ENCODE measurements around the gene GBP3. TPM values are rescaled to one million over a fixed set of nuclear protein-coding genes. Genes with fewer than 3 reads are reported as not detected.
"Not testable (repeated sequence)": the region's sequence is repeated elsewhere in the genome, so short reads cannot be mapped to it uniquely, and the experiment has no call there.

GBP3 gene
- total and polyA plus RNA-seq, 2 donors (not counting 1 experiment from before 2014, with no cell fraction given), result 9.3 to 16.4 TPM

- H3K4me1 Mint-ChIP-seq, result peaks cover 39% of the 10 kb centered on the region
- peaks cover 39% of the 10 kb centered on the region for H3K79me2 ChIP-seq (ENCODE audit: control insufficient read depth, insufficient read depth, low read length)
- peaks cover 13% of the 10 kb centered on the region in 2 donors for H3K4me1 ChIP-seq (ENCODE audit: control insufficient read depth in 2 of 2, insufficient read depth in 2 of 2, low read length in 2 of 2)
- no peaks in the 10 kb centered on the region for H3K27me3 ChIP-seq (replicated peaks in 1 of 4; ENCODE audit: control extremely low read depth in 1 of 4, control insufficient read depth in 3 of 4, insufficient read depth in 4 of 4, low read length in 3 of 4)
- ChIA-PET CTCF (interaction anchor here (1.4 to 3.1 kb wide), 4 partner anchors 11 to 39 kb away, joined by 3 to 12 read pairs (median 8); no protein-coding TSS in a partner anchor), POLR2A (interaction anchor here (0.6 kb wide), 1 partner anchor 11 kb away, joined by 5 read pairs; no protein-coding TSS in a partner anchor)
- intact Hi-C loops (cut with micrococcal nuclease), result loop anchor here (5.0 kb wide), 1 partner anchor 39 kb away; no protein-coding TSS in a partner anchor
- peak overlapping the region; percentile 74 for H3K4me2 ChIP-seq (replicated peaks; ENCODE audit: low read depth, low read length, poor library complexity, severe bottlenecking)
- no peaks in the 10 kb centered on the region for H3K27me3 Mint-ChIP-seq
- H3K36me3 ChIP-seq (replicated peaks in 1 of 2; ENCODE audit: control extremely low read depth in 1 of 2, control insufficient read depth in 1 of 2, extremely low read depth in 1 of 2, insufficient read depth in 2 of 2, low read length in 1 of 2), result peaks cover 0 to 17% of the 10 kb centered on the region in 2 experiments
- peak overlapping the region in 4 of 5 experiments; percentile 62 to 81 (median 76) for H3K4me3 ChIP-seq (ENCODE audit: control extremely low read depth in 1 of 5, extremely low read depth in 1 of 5, insufficient read depth in 1 of 5, low read depth in 2 of 5, low read length in 4 of 5)
- H3K9me3 Mint-ChIP-seq (ENCODE audit: insufficient read depth), result peaks cover 5% of the 10 kb centered on the region
- peak overlapping the region; percentile 89 for H3K27ac Mint-ChIP-seq
- peak overlapping the region; percentile 72 to 87 for H3K27ac ChIP-seq (ENCODE audit: low read length in 2 of 2)
- no peaks in the 10 kb centered on the region for H4K20me1 ChIP-seq (ENCODE audit: control insufficient read depth, insufficient read depth, low read length, poor library complexity, severe bottlenecking)
- peak overlapping the region; percentile 85 for H3K9ac ChIP-seq (ENCODE audit: low read length)
- DNase-seq (no peak), ATAC-seq (ENCODE audit: low read depth) (no peak)
- TF ChIP-seq, protein P1, sequence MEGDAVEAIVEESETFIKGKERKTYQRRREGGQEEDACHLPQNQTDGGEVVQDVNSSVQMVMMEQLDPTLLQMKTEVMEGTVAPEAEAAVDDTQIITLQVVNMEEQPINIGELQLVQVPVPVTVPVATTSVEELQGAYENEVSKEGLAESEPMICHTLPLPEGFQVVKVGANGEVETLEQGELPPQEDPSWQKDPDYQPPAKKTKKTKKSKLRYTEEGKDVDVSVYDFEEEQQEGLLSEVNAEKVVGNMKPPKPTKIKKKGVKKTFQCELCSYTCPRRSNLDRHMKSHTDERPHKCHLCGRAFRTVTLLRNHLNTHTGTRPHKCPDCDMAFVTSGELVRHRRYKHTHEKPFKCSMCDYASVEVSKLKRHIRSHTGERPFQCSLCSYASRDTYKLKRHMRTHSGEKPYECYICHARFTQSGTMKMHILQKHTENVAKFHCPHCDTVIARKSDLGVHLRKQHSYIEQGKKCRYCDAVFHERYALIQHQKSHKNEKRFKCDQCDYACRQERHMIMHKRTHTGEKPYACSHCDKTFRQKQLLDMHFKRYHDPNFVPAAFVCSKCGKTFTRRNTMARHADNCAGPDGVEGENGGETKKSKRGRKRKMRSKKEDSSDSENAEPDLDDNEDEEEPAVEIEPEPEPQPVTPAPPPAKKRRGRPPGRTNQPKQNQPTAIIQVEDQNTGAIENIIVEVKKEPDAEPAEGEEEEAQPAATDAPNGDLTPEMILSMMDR (IDR thresholded peaks at IDR 0.05), result no peak
- no peak for TF ChIP-seq EZH2 (IDR thresholded peaks at IDR 0.05; ENCODE audit: borderline replicate concordance, insufficient read depth, low read depth, low read length, poor library complexity, severe bottlenecking)
- peak overlapping the region; percentile 90 for H3K4me3 Mint-ChIP-seq
- peaks cover 0 to 3% (median 1%) of the 10 kb centered on the region in 3 donors for H3K9me3 ChIP-seq (ENCODE audit: control extremely low read depth in 1 of 3, control insufficient read depth in 2 of 3, insufficient read depth in 1 of 3, low read length in 2 of 3)
- peak overlapping the region; percentile 87 for H2AFZ ChIP-seq (ENCODE audit: insufficient read depth, low read depth, low read length, poor library complexity, severe bottlenecking)
These were observed 360 bp upstream of the GBP3 start for GRCh38 chr1:89023026-89023425.

DNA sequence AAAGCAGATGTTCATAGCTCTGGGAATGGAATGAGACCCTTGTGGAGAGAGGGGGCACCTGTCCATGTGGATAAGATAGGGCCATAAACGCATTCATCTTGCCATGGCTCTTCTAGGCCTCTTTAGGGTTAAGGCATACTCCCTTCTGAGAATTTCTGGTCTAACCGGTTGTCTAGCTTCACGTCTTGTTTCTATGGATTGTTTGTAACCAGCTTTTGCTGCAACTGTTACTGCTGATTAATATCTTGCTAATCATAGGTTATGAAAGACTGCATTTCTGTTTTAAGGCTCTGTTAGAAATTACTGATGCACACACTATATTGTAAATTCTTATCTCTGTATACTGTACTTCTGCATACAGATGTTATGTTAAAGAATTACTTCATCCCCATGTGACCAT lies 4.3 kb downstream of the GBP3 start:
- DNase-seq; H2AFZ ChIP-seq (ENCODE audit: insufficient read depth, low read depth, low read length, poor library complexity, severe bottlenecking); H3K27me3 Mint-ChIP-seq; H3K9me3 ChIP-seq (ENCODE audit: control extremely low read depth in 1 of 3, control insufficient read depth in 2 of 3, insufficient read depth in 1 of 3, low read length in 2 of 3); H3K4me3 ChIP-seq (ENCODE audit: control extremely low read depth in 1 of 5, extremely low read depth in 1 of 5, insufficient read depth in 1 of 5, low read depth in 2 of 5, low read length in 4 of 5); intact Hi-C loops (cut with micrococcal nuclease); H3K4me2 ChIP-seq (replicated peaks; ENCODE audit: low read depth, low read length, poor library complexity, severe bottlenecking); H3K27me3 ChIP-seq (replicated peaks in 1 of 4; ENCODE audit: control extremely low read depth in 1 of 4, control insufficient read depth in 3 of 4, insufficient read depth in 4 of 4, low read length in 3 of 4); H3K9me3 Mint-ChIP-seq (ENCODE audit: insufficient read depth); H4K20me1 ChIP-seq (ENCODE audit: control insufficient read depth, insufficient read depth, low read length, poor library complexity, severe bottlenecking); H3K4me3 Mint-ChIP-seq; H3K9ac ChIP-seq (ENCODE audit: low read length); H3K27ac ChIP-seq (ENCODE audit: low read length in 2 of 2); CTCF ChIA-PET; H3K27ac Mint-ChIP-seq; POLR2A ChIA-PET; ATAC-seq (ENCODE audit: low read depth): not testable (repeated sequence)
- Histone ChIP-seq H3K79me2 (ENCODE audit: control insufficient read depth, insufficient read depth, low read length) (peaks cover 39% of the 10 kb centered on the region), H3K4me1 (ENCODE audit: control insufficient read depth in 2 of 2, insufficient read depth in 2 of 2, low read length in 2 of 2) (peaks cover 13% of the 10 kb centered on the region in 2 donors), H3K36me3 (replicated peaks in 1 of 2; ENCODE audit: control extremely low read depth in 1 of 2, control insufficient read depth in 1 of 2, extremely low read depth in 1 of 2, insufficient read depth in 2 of 2, low read length in 1 of 2) (peaks cover 4 to 46% of the 10 kb centered on the region in 2 experiments)
- H3K4me1 Mint-ChIP-seq, result peaks cover 43% of the 10 kb centered on the region
- 100% methylated on average over 1 of the region's 3 CpGs for WGBS (ENCODE audit: insufficient coverage)

Data from B cell (primary cell).